AG09309 (cell line): ENCODE results near the gene MYADM.

Experiments used
- DNase-seq: peaks from one replicate; pipeline ENCODE4 v3.0.0-alpha.2; 2010; ENCODE audit warnings: low read depth
- H3K4me3 ChIP-seq: 2 replicates; pipeline ENCODE4 v1.5.1; 2011; ENCODE audit warnings: mild to moderate bottlenecking, low read depth, low read length, moderate library complexity; ENCODE audit not compliant: control insufficient read depth
- TF ChIP-seq, protein P1 (sequence below): IDR thresholded peaks from 2 replicates; pipeline ENCODE4 v1.5.1; 2011; ENCODE audit warnings: mild to moderate bottlenecking, low read depth, low read length, inconsistent platforms; ENCODE audit not compliant: insufficient read depth, control insufficient read depth; ENCODE audit errors: missing control alignments

MYADM gene

GRCh38 chr19:53870485-53870844, 2.8 kb downstream of the MYADM start:
- TF ChIP-seq, protein P1, sequence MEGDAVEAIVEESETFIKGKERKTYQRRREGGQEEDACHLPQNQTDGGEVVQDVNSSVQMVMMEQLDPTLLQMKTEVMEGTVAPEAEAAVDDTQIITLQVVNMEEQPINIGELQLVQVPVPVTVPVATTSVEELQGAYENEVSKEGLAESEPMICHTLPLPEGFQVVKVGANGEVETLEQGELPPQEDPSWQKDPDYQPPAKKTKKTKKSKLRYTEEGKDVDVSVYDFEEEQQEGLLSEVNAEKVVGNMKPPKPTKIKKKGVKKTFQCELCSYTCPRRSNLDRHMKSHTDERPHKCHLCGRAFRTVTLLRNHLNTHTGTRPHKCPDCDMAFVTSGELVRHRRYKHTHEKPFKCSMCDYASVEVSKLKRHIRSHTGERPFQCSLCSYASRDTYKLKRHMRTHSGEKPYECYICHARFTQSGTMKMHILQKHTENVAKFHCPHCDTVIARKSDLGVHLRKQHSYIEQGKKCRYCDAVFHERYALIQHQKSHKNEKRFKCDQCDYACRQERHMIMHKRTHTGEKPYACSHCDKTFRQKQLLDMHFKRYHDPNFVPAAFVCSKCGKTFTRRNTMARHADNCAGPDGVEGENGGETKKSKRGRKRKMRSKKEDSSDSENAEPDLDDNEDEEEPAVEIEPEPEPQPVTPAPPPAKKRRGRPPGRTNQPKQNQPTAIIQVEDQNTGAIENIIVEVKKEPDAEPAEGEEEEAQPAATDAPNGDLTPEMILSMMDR = no peak
- H3K4me3 ChIP-seq = peak overlapping the region; percentile 9
- no peak for DNase-seq

GRCh38 chr19:53871454-53871853, 3.8 kb downstream of the MYADM start:
- DNase-seq = no peak
- TF ChIP-seq, protein P1 = no peak
- no peak overlapping the region for H3K4me3 ChIP-seq

GRCh38 chr19:53872762-53873161, 5.1 kb downstream of the MYADM start:
- H3K4me3 ChIP-seq = no peak overlapping the region
- TF ChIP-seq, protein P1 = no peak
- no peak for DNase-seq

GRCh38 chr19:53873773-53874605, 6.3 kb downstream of the MYADM start:
- H3K4me3 ChIP-seq = no peak overlapping the region
- DNase-seq = no peak
- TF ChIP-seq, protein P1 = no peak

GRCh38 chr19:53874606-53874990, 6.9 kb downstream of the MYADM start:
- DNase-seq = no peak
- TF ChIP-seq, protein P1 = no peak
- H3K4me3 ChIP-seq = no peak overlapping the region

GRCh38 chr19:53875602-53876325, 8.1 kb downstream of the MYADM start:
- no peak for DNase-seq
- H3K4me3 ChIP-seq = no peak overlapping the region
- TF ChIP-seq, protein P1 = no peak
